ENCODE measurements around the gene PHB1. TPM values are rescaled to one million over a fixed set of nuclear protein-coding genes. Genes with fewer than 3 reads are reported as not detected.
A peak's percentile ranks its signal among the peaks of the same experiment; 100 is the strongest.

PHB1 gene
- polyA plus RNA-seq, 1 of the 3 experiments (the other 2 are of a cell fraction), result 379 TPM

DNA sequence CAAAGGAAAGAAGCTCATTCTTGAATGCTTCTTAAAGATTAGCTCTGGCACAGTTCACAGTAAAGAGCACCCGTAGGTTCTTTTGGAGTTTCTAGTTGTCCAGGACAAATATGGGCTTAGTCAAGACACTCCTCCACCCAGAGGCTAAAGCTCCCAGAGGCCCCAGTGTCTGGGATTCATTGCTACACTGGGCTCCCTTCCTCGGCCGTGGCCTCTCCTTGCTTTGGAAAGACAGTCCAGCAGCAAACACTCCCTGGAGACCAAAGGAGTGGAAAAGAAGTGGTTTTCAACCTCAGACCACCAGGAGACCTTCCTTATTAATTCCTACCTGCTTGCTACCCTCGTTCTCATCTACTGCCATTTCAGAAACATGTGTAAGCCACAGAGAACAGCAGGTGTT is 17.1 kb downstream of the PHB1 start:
- Histone ChIP-seq H3K27me3 (ENCODE audit: insufficient read depth) (no peaks in the 10 kb centered on the region), H3K4me2 (no peak overlapping the region), H3F3A (replicated peaks; ENCODE audit: insufficient read depth) (no peaks in the 10 kb centered on the region), H3K9ac (no peak overlapping the region), H3K4me1 (ENCODE audit: control insufficient read depth in 1 of 2, insufficient read depth in 2 of 2, low read depth in 1 of 2, low read length in 1 of 2) (no peaks in the 10 kb centered on the region; a peak in 1 of 4 replicates), H3K9me3 (no peaks in the 10 kb centered on the region), H3K4me3 (ENCODE audit: low read depth in 2 of 2, low read length in 1 of 2) (no peak overlapping the region), H2AFZ (ENCODE audit: low read depth) (no peak overlapping the region), H4K20me1 (ENCODE audit: insufficient read depth) (no peaks in the 10 kb centered on the region), H3K79me2 (ENCODE audit: insufficient read depth) (no peaks in the 10 kb centered on the region), H3K27ac (ENCODE audit: low read depth in 2 of 2, low read length in 1 of 2) (no peak overlapping the region), H3K36me3 (replicated peaks in 1 of 2; ENCODE audit: control insufficient read depth in 1 of 2, insufficient read depth in 2 of 2, low read length in 1 of 2) (no peaks in the 10 kb centered on the region), H3K9me2 (no peaks in the 10 kb centered on the region)
- no peak for DNase-seq
- POLR2A ChIA-PET, result no interaction called here
- CTCF ChIA-PET, result interaction anchor here (0.6 to 24.3 kb wide), 12 partner anchors 12 to 217 kb away, joined by 3 to 496 read pairs (median 4); no protein-coding TSS in a partner anchor
- WGBS (ENCODE audit: low lambda C conversion rate), result 43% methylated on average over 4 of the region's 4 CpGs
- TF ChIP-seq MEF2A (IDR thresholded peaks at IDR 0.05; ENCODE audit: borderline replicate concordance, low read depth) (no peak), RCOR1 (IDR thresholded peaks at IDR 0.05; ENCODE audit: low read length) (no peak)

- Histone ChIP-seq H2AFZ (ENCODE audit: low read depth) (no peak overlapping the region), H3F3A (replicated peaks; ENCODE audit: insufficient read depth) (no peaks in the 10 kb centered on the region), H3K36me3 (replicated peaks in 1 of 2; ENCODE audit: control insufficient read depth in 1 of 2, insufficient read depth in 2 of 2, low read length in 1 of 2) (no peaks in the 10 kb centered on the region), H3K4me1 (ENCODE audit: control insufficient read depth in 1 of 2, insufficient read depth in 2 of 2, low read depth in 1 of 2, low read length in 1 of 2) (no peaks in the 10 kb centered on the region; a peak in 1 of 4 replicates), H3K9me2 (no peaks in the 10 kb centered on the region), H3K27me3 (ENCODE audit: insufficient read depth) (no peaks in the 10 kb centered on the region), H3K27ac (ENCODE audit: low read depth in 2 of 2, low read length in 1 of 2) (no peak overlapping the region), H3K9me3 (no peaks in the 10 kb centered on the region), H3K4me3 (ENCODE audit: low read depth in 2 of 2, low read length in 1 of 2) (no peak overlapping the region), H4K20me1 (ENCODE audit: insufficient read depth) (no peaks in the 10 kb centered on the region), H3K79me2 (ENCODE audit: insufficient read depth) (no peaks in the 10 kb centered on the region), H3K9ac (no peak overlapping the region), H3K4me2 (no peak overlapping the region)
- ChIA-PET POLR2A (no interaction called here), CTCF (interaction anchor here (0.8 to 24.3 kb wide), 12 partner anchors 12 to 166 kb away, joined by 3 to 496 read pairs (median 4); no protein-coding TSS in a partner anchor)
- DNase-seq, result no peak
- TF ChIP-seq TCF12 (IDR thresholded peaks at IDR 0.05) (no peak), CHD2 (IDR thresholded peaks at IDR 0.05; ENCODE audit: low read length, partially characterized antibody) (no peak), TAF1 (IDR thresholded peaks at IDR 0.05; ENCODE audit: borderline replicate concordance, low read depth, low read length) (no peak), SIN3A (IDR thresholded peaks at IDR 0.05; ENCODE audit: borderline replicate concordance, low read depth, low read length) (no peak), MEF2A (IDR thresholded peaks at IDR 0.05; ENCODE audit: borderline replicate concordance, low read depth) (no peak)
- TF ChIP-seq, protein P1, sequence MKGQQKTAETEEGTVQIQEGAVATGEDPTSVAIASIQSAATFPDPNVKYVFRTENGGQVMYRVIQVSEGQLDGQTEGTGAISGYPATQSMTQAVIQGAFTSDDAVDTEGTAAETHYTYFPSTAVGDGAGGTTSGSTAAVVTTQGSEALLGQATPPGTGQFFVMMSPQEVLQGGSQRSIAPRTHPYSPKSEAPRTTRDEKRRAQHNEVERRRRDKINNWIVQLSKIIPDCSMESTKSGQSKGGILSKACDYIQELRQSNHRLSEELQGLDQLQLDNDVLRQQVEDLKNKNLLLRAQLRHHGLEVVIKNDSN (IDR thresholded peaks at IDR 0.05; ENCODE audit: borderline replicate concordance, low read depth), result no peak
- WGBS (ENCODE audit: low lambda C conversion rate), result 84% methylated on average over 8 of the region's 8 CpGs
Observed at GRCh38 chr17:49393491-49394255, 21.0 kb downstream of the PHB1 start.

DNA sequence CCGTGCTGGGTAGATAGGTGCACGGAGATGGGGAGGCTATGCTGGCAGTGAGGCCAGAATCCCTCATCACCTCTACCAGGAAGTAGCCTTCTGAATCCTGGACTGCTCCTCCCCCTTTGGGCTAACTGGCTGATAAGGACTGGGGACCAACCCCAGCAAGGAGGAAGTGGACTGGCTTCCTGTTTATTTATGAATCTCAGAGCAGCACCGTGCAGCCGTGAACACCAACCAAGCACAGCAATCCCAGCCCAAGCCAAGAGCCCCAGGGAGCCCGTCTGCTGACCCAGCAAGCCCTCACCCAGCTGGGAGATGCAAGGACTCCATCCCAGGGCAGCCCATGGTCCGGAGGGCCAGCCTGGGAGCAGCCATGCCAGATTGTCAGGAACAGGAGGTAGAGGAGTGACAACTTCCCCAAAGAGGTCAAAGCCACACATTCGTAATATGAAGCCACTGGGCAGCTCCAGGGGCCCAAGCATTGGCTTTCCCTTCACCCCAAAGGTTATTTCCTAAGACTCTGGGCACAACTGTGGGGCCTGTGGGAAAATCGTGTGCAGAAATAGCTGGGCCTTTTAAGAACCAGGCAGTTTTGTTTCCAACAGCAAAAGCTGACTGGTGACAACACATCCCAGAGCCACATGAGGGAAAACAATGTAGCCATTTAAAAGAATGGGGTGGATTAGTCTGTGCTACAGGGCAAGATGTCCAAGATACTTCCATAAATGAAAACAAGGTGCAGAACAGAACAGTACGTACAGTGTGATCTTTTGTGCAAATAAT is 23.9 kb downstream of the PHB1 start:
- Histone ChIP-seq H3K27me3 (ENCODE audit: insufficient read depth) (no peaks in the 10 kb centered on the region), H3K4me3 (ENCODE audit: low read depth in 2 of 2, low read length in 1 of 2) (no peak overlapping the region), H3F3A (replicated peaks; ENCODE audit: insufficient read depth) (no peaks in the 10 kb centered on the region), H2AFZ (ENCODE audit: low read depth) (peak overlapping the region; percentile 26; the same call in 1 of the 2 replicates), H3K9me2 (no peaks in the 10 kb centered on the region), H3K4me1 (ENCODE audit: control insufficient read depth in 1 of 2, insufficient read depth in 2 of 2, low read depth in 1 of 2, low read length in 1 of 2) (no peaks in the 10 kb centered on the region; a peak in 1 of 4 replicates), H3K27ac (ENCODE audit: low read depth in 2 of 2, low read length in 1 of 2) (no peak overlapping the region), H3K9ac (no peak overlapping the region), H3K4me2 (no peak overlapping the region), H3K79me2 (ENCODE audit: insufficient read depth) (no peaks in the 10 kb centered on the region), H3K36me3 (replicated peaks in 1 of 2; ENCODE audit: control insufficient read depth in 1 of 2, insufficient read depth in 2 of 2, low read length in 1 of 2) (no peaks in the 10 kb centered on the region), H4K20me1 (ENCODE audit: insufficient read depth) (no peaks in the 10 kb centered on the region), H3K9me3 (no peaks in the 10 kb centered on the region)
- CTCF ChIA-PET, result interaction anchor here (1.0 to 5.5 kb wide), 10 partner anchors 9 to 167 kb away, joined by 3 to 47 read pairs (median 3); no protein-coding TSS in a partner anchor
- no peak for DNase-seq
- POLR2A ChIA-PET, result no interaction called here
- WGBS (ENCODE audit: low lambda C conversion rate), result 91% methylated on average over 5 of the region's 9 CpGs
- TF ChIP-seq EP300 (IDR thresholded peaks at IDR 0.05; ENCODE audit: borderline replicate concordance in 1 of 2, low read depth in 1 of 2, low read length in 1 of 2) (no peak), GABPA (IDR thresholded peaks at IDR 0.05; ENCODE audit: low read depth) (no peak), FOXJ3 (CRISPR knock-in tag; IDR thresholded peaks at IDR 0.05) (no peak), YY1 (IDR thresholded peaks at IDR 0.05; ENCODE audit: low read depth) (no peak), MXI1 (IDR thresholded peaks at IDR 0.05; ENCODE audit: low read depth, low read length) (no peak), FOXM1 (IDR thresholded peaks at IDR 0.05; ENCODE audit: low read depth) (no peak), SIN3A (IDR thresholded peaks at IDR 0.05; ENCODE audit: borderline replicate concordance, low read depth, low read length) (no peak), FOSL2 (IDR thresholded peaks at IDR 0.05; ENCODE audit: borderline replicate concordance, low read depth) (no peak), JUND (IDR thresholded peaks at IDR 0.05) (no peak), CHD2 (IDR thresholded peaks at IDR 0.05; ENCODE audit: low read length, partially characterized antibody) (no peak), RAD21 (IDR thresholded peaks at IDR 0.05; ENCODE audit: low read length) (no peak)
- TF ChIP-seq, protein P2, sequence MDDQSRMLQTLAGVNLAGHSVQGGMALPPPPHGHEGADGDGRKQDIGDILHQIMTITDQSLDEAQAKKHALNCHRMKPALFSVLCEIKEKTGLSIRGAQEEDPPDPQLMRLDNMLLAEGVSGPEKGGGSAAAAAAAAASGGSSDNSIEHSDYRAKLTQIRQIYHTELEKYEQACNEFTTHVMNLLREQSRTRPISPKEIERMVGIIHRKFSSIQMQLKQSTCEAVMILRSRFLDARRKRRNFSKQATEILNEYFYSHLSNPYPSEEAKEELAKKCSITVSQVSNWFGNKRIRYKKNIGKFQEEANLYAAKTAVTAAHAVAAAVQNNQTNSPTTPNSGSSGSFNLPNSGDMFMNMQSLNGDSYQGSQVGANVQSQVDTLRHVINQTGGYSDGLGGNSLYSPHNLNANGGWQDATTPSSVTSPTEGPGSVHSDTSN (IDR thresholded peaks at IDR 0.05), result no peak
- TF ChIP-seq, protein P3, sequence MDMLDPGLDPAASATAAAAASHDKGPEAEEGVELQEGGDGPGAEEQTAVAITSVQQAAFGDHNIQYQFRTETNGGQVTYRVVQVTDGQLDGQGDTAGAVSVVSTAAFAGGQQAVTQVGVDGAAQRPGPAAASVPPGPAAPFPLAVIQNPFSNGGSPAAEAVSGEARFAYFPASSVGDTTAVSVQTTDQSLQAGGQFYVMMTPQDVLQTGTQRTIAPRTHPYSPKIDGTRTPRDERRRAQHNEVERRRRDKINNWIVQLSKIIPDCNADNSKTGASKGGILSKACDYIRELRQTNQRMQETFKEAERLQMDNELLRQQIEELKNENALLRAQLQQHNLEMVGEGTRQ (IDR thresholded peaks at IDR 0.05; ENCODE audit: borderline replicate concordance, low read depth, low read length), result no peak

All from SK-N-SH (cell line).